ENCODE results near the gene IGSF21.
A peak's percentile ranks its signal among the peaks of the same experiment; 100 is the strongest.
"Not testable (repeated sequence)": the region's sequence is repeated elsewhere in the genome, so short reads cannot be mapped to it uniquely, and the experiment has no call there.

The IGSF21 gene

DNA sequence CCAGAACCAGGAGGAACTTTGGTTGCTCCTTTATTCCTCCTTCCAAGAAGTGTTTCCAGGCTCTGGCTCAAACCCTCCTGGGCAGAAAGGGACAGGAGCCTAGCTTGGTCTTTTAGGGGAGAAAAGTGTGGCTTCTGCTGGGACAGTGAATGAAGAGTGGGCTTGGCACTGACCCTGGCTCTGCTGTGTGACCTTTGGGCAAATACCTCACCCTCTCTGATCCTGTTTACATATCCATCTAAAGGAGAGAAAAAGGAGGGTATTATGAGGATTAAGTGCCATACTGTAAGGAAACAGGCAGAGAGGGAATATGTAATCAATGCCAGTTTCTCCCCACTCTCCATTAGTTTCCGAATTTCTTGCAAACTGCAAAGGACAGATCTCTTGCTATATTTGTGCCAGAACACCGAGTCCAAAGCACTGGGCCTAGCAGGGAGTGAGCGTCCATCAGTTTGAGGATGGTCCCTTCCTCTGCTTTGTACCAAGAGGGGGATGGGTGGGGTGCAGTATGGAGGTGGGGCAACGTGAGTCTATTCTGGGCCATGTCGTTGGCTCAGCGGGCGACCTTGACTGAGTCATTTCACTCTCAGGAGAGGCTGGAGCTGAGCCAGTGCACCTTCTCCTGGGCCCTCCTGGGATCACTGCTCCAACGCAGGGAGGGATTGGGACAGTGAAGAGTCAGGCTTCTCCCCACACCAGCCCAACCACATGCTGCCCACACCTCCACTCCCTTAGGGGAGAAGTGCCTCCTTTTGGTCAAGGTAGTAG lies 38.4 kb downstream of the IGSF21 start:
- no peak for DNase-seq

DNA sequence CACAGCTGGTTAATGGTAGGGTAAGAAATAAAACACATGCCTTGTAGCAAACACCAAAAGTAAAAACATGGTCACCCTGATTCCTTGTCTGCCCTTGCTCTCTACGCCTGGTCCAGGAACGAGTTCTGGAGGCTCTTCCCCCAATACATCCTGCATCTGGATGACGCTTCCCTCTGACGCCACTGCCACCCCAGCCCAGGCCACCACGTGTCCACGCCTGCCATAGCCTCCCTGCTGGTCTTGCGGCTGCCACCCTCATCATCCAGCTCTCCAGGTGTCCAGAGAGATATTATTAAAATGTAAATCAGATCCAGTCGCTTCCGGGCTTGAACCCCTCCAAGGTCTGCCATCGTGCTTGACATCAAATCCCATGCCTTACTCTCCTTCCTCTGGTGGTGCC lies 39.3 kb downstream of the IGSF21 start:
- no peak for DNase-seq

DNA sequence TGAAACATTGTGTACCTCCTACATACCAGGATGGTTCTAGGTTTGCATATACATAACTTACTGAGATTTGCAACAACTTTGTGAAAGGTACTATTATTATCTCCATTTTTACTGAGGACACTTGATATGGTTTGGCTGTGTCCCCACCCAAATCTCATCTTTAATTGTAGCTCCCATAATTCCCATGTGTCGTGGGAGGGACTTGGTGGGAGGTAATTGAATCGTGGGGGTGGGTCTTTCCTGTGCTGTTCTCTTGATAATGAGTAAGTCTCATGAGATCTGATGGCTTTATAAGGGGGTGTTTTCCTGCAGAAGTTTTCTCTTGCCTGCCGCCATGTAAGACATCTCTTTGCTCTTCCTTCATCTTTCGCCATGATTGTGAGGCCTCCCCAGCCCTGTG lies 40.1 kb downstream of the IGSF21 start:
- DNase-seq: no peak

DNA sequence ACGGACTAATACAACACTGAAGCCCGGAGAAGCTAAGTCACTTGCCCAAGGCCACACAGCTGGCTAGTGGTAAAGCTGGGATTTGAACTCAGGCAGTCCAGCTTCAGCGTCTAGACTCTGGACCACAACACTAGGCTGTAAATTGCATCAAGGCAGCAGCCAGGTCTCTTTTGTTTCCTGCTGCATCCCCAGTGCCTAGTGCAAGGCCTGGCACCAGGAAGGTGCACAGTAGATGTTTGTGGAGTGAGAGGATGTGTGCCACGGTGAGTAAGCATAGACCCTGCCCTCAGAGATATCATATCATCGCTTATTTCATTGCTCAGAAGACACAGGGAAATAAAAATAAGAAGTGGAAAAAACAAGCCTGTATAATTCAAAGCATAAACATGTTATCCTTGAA lies 40.9 kb downstream of the IGSF21 start:
- no peak for DNase-seq

DNA sequence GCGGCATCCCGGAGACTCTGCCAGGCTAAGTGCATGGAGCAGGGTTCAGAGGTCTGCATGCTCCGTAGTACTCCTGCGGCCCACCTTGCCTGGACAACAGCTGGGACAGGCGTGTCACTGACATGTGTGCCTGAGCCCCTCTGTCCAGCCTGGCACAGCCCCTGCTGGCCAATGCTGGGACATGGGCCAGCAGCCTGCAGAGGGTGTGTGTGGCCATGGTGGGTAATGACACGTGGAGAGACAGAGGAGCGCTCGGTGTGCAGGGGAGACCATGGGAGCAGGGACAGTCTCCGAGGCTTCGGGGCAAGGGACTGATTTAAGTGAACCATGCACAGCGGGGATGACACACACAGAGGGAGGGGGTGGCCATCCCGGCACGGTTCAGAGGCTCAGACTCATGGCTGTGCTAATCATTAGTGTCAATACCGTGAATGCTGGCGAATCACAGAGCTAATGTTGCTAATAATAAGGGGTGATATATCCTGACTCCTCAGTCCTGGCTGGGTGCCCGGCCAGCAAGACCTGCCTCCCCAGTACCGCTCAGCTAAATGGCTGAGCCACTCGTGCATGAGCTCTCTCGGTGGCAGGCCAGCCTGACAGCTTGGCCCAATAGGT lies 41.5 kb downstream of the IGSF21 start:
- peak; percentile 21 for DNase-seq

DNA sequence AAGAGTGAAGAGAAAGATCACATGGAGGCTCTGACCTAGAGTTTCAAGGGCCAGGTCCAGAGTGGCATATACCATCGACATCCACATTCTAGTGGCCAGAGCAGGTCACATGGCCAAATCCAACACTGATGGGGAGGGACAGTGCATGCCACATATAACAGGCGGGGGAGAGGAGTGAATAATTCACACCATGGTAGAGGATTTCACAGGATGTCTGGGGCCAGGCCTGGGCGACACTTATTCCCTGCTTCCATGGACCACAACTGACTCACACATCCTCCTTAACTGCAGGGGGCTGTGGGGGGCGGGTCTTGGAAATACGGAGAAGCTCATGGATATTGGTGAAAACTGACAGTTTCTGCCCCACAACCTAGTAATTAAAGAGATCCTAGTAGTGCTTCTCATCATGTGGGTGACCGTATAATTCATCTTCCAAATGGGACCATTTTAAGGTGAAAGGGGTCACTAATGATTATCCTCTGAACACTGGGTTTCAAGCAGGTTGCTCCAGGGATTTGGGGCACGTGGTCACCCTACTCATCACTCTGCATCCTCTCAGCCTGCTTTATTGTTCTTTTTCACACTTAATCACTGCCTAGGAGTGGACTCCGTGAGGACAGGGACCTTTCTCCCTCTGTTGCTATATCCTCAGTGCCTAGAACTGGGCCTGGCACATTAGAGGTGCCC lies 44.0 kb downstream of the IGSF21 start:
- peak; percentile 66 for DNase-seq

DNA sequence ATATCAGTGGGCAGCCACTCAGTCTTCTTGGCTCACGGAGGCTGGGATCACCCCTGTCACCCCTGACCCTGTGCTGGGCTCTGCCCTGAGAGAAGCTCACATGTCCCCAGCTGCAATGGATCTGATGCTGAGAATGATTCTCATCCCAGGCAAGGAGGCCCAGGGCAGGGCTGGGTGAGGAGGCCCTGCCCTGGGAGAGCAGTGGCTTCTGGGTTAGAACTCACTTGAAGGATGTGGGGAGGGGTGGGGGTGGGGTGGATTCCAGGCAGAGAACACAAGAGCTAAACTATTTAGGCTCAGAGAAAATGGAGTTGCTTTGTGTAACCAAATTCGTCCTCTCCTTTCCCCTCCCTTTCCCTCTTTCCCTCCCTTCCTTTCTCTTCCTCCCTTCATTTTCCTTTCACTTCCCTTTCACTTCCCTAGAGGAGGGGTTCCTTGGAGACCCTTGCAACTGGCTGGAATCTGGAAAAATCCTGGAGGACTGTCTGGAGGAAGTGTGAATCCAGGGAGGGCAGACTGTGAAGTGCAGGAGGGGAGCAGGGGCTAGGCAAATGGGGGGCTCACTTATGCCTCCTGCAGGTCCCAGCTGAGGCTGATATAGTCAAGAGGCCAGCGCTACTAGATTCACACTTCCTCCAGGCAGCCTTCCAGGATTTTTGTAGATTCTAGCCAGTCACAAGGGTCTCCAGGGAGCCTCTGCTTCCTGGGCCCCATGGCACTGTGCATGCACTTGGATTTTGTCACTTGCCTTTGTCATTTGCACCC lies 47.0 kb downstream of the IGSF21 start:
- no peak for DNase-seq

DNA sequence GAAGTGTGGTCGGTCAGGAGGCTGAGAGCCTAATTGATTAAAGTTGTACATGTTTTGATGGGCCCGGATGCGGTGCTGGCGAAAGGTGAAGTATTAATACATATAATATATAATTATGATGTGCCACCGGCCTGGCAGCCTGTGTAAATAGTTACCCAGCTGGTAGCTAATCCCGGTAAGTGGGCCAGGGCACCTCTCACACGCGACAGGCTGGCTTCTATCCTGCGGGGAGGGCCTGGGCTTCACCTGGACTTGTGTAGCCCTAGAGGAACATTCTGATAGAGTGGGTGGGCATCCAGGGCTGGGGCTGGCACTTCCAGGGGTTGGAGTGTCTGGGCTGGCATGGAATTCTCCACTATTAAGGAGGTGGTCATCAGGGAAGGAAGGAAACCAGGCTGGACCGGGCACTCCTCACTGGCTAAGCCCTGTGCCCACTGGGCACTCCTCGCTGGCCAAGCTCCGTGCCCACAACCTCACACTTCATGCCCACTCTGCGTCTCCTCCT lies 48.3 kb downstream of the IGSF21 start:
- DNase-seq: no peak

DNA sequence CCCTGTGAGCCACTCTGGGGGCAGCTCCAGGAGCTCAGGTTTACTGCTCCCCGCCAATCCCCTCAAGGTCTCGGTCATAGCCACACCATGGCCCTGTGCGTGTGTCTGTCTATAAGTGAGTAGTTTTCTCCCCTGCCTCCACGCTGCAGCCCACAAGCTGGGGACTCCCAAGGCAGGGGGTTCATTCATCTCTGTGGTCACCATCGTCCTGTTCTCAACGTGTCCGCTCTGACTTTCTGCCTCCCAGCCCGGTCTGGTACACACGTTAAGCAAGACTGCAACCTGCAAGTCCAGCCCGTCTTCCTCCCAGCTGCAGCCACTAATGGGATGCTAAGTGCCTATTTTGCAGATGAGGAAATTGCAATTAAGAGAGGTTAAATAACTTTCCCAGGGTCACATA lies 49.8 kb downstream of the IGSF21 start:
- no peak for DNase-seq

DNA sequence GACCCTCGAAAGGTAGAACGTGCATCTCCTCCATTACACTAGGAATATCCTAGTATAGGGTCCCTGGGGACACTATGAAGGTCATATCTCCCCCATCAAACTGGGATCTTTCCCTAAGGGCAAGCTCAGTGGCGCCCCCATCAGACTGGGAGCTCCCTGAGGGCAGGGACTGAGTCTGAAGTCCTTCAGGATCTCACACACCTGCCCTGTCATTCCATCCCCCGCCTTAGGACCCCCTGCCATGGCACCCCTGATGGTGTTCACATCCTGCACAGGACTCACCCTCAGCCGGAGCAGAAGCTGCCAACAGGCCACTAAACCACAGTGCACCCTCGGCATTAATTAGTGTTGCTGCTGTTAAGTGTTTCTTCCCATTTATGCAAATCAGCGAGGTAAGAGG lies 50.4 kb downstream of the IGSF21 start:
- no peak for DNase-seq

DNA sequence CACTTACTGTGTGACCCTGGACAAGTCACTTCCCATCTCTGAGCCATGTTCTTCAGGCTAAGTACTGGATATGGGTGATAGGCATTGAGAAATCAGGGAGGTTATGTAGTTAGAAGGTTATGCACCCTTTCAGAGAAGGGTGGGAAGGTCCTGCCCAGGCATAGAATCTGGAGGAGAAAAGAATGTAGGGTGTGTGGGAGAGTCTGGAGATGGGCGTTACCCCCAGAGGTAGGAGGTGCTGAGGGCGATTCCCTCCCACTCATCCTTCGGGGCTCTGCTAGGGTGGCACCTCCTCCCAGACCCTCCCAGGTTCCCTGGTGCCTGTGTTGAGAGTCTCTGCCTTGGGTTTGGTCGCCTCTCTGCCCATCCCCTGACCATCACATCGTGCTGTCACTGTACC lies 51.1 kb downstream of the IGSF21 start:
- no peak for DNase-seq

DNA sequence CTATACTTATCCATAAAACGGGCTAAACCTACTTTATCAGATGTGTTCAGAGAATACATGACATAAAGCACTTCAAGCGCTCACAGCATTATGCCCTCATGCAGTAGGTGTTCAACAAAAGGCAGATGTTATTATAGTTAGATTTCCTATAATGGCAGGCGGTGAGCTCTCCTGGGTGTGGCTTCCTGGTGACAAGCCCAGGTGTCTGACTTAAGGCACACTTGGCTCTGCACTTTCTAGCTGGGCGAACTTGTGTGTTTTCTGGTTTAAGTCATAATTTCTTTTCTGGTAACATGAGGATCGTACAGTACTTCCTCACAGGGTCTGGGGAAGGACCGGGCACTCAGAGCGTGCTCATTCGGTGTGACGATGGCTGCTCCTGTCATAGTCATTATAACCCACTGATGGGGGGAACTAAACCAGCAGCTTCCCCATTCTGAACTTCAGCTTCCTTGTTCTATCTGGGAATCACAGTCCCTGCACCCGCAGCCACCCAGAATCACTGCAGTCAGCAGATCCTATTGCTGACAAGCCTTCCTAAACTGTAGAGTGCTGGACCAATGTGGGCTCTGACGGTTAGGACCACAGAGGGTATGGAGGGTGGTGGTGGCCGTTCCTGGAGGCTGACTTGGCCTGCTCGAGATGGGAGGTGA lies 52.8 kb downstream of the IGSF21 start:
- DNase-seq: no peak

DNA sequence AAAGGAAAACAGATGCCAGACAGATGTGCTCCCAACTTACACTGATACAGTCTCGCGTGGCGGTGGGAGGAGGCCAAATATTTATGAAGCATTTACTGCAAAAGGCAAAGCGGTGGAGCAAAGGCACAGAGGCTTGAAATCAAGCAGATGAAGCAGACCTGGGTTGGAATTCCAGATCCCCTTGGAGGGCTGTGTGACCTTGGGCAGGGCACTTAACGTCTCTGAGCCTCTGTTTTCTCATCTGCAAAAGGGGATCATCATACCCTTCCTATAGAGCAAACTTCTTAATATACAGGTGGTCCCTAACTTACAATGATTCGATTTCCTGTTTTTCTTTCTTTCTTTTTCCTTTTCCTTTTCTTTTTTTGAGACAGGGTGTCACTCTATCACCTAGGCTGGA lies 54.1 kb downstream of the IGSF21 start:
- no peak for DNase-seq

DNA sequence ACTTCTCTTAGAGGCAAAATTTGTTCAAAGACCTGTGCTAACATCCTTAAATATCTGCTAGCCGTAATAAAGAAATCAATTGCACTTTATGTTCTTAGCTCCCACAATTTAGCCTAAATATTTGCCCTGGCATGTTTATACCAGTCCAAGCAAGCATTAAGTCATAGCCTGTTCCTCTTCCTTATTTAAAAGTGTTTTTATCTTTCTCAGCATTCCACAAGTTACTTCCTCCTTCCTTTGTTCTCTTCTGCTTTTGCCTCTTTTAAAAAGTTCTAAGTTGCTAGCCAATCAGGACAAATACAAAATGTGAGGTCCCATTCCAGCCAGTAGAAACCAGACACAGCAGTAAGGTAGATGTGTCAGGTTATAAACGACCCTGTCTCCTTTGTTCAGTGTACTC lies 58.0 kb downstream of the IGSF21 start:
- DNase-seq: not testable (repeated sequence)

DNA sequence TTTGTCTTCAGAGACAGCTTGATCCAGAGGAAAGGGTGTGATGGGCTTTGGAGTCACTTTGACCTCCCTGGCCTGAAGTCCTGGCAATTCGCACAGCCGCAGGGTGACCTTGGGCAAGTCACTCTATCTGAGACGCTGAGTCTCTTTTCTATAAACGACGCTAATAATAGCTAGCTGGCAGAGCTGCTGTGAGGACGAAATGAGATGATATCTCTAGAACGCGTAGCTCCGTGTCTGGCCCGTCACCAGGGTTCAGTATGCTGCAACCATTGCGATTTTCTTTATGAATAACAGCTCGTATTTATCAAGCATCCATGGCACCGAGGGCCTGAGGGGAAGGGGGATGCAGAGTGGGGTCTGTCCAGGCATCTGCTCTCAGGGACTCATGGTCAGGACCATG lies 58.7 kb downstream of the IGSF21 start:
- no peak for DNase-seq

DNA sequence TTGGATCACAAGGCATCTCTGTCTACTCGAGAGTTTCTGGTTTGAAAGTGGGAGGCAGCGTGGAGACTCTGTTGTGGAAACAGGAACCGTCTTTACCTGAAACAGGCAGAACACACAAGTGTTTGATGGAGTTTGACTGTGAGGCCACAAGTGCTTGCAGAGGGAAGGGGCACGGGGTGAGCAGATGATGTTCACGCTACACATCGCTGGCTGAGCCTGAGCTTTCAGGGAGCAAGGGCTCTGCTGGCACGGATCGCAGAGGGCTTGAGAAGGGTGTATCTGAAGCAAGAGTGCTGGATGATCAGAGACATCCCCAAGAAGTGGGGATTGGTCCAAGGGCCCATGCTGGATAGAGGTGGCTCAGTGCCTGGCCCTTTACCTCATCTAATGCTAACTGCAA lies 59.3 kb downstream of the IGSF21 start:
- DNase-seq: no peak

DNA sequence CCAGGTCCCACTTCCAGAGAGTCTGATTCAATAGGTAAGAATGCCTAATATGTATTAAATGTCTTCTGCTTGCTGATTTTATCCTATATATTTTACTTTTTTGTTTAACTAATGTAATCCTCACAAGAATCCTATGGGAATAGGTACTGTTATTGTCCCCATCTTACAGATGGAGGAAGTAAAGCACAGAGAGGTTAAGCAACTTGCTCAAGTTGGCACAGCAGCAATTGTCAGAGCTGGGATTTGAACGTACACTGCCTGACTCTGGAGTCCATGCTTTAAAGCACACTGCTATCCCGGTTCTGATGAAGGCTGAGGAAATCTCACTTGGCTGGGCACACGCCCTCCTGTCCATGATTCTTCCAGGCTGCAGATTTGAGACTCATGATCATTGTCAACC lies 62.8 kb downstream of the IGSF21 start:
- no peak for DNase-seq

DNA sequence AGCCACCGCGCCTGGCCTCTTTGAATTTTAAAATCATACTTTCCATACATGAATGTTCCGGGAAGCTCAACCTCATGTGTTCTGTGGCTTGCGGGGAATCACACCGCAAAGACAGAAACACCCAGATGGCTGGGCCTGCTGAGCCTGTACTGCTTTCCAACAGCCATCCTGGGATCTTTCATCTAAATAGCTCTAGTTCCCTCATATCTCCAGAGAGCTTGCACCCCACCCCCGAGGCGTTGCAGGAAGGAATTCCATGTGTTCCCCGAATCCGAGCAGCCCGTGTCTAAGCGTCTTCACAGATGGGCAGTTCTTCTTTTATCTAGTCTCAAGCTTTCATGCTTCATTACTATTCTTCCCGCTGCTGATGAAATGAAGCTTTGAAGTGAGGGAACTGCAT lies 66.4 kb downstream of the IGSF21 start:
- DNase-seq: no peak

DNA sequence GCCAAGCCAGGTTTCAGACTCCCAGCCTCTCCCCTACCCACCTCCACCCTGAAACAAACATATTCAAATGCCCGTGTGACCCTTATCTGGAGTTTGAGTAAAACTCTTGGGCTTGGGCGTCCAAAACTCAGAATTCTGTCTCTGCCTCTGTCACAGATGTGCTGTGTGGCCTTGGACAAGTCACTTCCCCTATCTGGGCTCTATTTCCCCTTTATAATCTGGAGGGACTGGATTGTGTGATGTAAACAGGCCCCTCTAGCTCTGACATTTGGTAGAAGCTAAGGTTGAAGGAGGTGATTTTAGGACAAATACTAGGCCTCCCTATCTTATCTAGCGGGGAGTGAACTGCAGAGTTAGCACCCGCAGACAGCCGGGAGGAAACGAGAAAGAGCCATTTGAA lies 67.5 kb downstream of the IGSF21 start:
- no peak for DNase-seq

DNA sequence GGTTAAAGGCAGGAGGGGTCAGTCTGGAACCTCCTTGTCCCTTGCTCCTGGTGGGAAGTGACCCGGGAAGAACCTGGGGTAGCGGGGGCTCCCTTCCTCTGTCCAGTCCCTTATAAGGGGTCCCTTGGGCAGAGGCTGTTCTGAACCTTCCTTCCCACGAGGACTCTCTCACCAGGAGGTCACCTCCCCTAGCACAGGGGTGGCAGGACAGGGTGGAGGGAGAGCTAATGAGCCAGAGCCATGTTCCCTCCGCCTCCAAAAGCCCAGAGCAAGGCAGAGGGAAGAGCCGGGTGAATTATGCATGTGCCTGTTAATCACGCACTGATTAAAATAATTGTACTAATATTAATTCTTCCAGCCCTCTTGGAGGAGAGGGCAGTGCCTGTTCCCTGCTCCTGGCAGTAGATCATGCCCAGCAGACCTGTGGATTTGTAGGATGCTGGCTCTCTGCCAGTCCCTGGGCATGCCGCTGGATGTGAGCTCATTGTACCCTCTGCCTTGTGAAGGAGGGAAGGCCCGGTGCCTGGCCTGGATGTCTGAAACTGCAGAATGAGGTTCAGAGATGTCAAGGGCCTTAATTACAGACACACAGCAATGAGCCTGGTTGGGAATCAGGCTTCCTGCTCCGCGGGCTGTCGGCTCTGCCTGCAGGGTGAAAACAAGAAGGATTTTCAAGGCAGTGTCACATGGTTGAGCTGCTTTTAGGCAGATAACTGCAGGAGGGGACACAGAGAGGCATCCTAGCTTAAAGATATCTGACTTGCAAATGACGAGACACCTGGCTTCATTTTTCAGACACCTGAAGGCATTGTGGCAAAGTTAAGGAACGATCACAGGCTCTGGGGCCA lies 68.2 kb downstream of the IGSF21 start:
- DNase-seq: no peak

DNA sequence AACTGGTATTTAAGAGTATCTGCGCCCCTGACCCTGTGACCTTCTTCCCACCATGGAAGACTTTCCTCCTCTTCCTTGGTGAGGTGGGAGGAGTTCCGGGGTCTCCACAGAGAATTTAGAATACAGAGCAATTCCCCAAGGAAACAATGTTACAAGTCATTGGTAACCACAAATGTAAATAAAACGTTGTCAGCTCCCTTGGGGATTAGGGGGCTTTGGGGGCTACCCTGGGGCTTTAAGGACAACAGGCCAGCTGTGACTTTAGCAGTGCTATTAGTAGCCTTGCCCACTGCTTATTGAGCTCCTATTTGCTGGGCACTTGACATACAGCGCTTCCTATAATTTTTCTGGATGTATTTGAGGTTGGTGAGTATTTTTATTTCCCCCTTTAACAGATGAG lies 69.0 kb downstream of the IGSF21 start:
- no peak for DNase-seq

DNA sequence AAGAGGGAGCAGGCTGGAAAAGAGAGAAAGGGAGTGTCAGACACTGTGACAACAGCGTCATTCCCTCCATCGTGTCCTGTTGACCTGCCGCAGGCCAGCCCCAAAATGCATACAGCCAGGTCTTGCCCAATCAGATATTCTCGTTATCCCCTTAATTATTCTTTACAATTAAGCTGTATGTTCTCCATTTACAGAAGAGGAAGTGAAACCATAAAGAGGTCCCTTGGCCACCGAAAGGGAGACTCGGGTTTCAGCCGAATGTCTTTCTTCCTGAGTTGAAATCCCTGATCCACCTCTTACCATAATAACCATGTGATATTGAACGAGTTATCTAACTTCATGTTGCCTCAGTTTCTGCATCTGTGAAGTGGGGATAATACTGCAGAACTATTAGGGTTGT lies 70.5 kb downstream of the IGSF21 start:
- DNase-seq: no peak
